Neural cell (in vitro differentiated cells): ENCODE measurements around the gene RDX. TPM values are rescaled to one million over a fixed set of nuclear protein-coding genes. Genes with fewer than 3 reads are reported as not detected.

Experiments
- H2AFZ ChIP-seq: fragments of 200-600, 300-800 bp; sonication (generic), shearing (Covaris generic); 2 replicates; pipeline ENCODE4 v1.6.0; 2014; ENCODE audit warnings: low read depth, mild to moderate bottlenecking, antibody characterized with exemption, low read length, moderate library complexity
- H3F3A ChIP-seq: fragments of 200-600 bp; shearing (Covaris generic); 2 replicates; pipeline ENCODE4 v1.6.1; 2016; ENCODE audit warnings: mild to moderate bottlenecking, moderate library complexity, mixed read lengths, antibody characterized with exemption, low read length; ENCODE audit not compliant: insufficient read depth, poor library complexity, severe bottlenecking
- H3K27ac ChIP-seq: fragments of 200-600, 300-800 bp; sonication (generic), shearing (Covaris generic); 2 replicates; pipeline ENCODE4 v1.5.1; 2014; ENCODE audit warnings: mild to moderate bottlenecking, low read length, moderate library complexity
- H3K27me3 ChIP-seq: fragments of 300-800, 200-600 bp; sonication (generic), shearing (Covaris generic); 2 replicates; pipeline ENCODE4 v1.6.0; 2014; ENCODE audit warnings: mild to moderate bottlenecking, low read depth, low read length, moderate library complexity; ENCODE audit not compliant: insufficient read depth
- H3K36me3 ChIP-seq: fragments of 300-800, 200-600 bp; sonication (generic), shearing (Covaris generic); 2 replicates; pipeline ENCODE4 v1.5.1; 2014; ENCODE audit warnings: mild to moderate bottlenecking, antibody characterized with exemption, low read length, moderate library complexity; ENCODE audit not compliant: insufficient read depth
- H3K4me2 ChIP-seq: fragments of 300-800, 200-600 bp; sonication (generic), shearing (Covaris generic); 2 replicates; pipeline ENCODE4 v1.6.0; 2014; ENCODE audit warnings: mild to moderate bottlenecking, low read length
- H3K4me3 ChIP-seq: fragments of 300-800, 200-600 bp; sonication (generic), shearing (Covaris generic); 2 replicates; pipeline ENCODE4 v1.5.1; 2014; ENCODE audit warnings: mild to moderate bottlenecking, low read length, moderate library complexity
- H3K79me2 ChIP-seq: fragments of 200-600 bp; shearing (Covaris generic); replicated peaks from 2 replicates; pipeline ENCODE4 v1.6.0; 2014; ENCODE audit warnings: mild to moderate bottlenecking, low read length, moderate library complexity; ENCODE audit not compliant: insufficient read depth
- H3K9ac ChIP-seq: fragments of 300-800, 200-600 bp; sonication (generic), shearing (Covaris generic); 2 replicates; pipeline ENCODE4 v1.6.1; 2016; ENCODE audit warnings: mild to moderate bottlenecking, low read length, mixed read lengths
- H3K9me2 ChIP-seq: fragments of 200-600 bp; shearing (Covaris generic); 2 replicates; pipeline ENCODE4 v1.6.1; 2016; ENCODE audit warnings: mild to moderate bottlenecking, low read length, mixed read lengths; ENCODE audit not compliant: insufficient read depth
- H3K9me3 ChIP-seq: fragments of 200-600, 300-800 bp; sonication (generic), shearing (Covaris generic); 2 replicates; pipeline ENCODE4 v1.6.1; 2016; ENCODE audit warnings: mild to moderate bottlenecking, mixed run types, low read length, moderate library complexity, mixed read lengths
- H4K20me1 ChIP-seq: fragments of 200-600 bp; shearing (Covaris generic); 2 replicates; pipeline ENCODE4 v1.6.1; 2016; ENCODE audit warnings: mild to moderate bottlenecking, mixed run types; ENCODE audit not compliant: insufficient read depth
- CTCF ChIP-seq: fragments of 450-650 bp; IDR thresholded peaks from 2 replicates; pipeline ENCODE4 v1.5.1; 2014; ENCODE audit warnings: antibody characterized with exemption, mild to moderate bottlenecking, moderate library complexity; ENCODE audit not compliant: poor library complexity, severe bottlenecking
- EP300 ChIP-seq: fragments of 450-650 bp; conservative IDR thresholded peaks from 2 replicates; pipeline ENCODE4 v1.6.1; 2014; ENCODE audit warnings: antibody characterized with exemption, mild to moderate bottlenecking, moderate library complexity; ENCODE audit not compliant: poor library complexity, severe bottlenecking
- MXI1 ChIP-seq: fragments of 450-650 bp; conservative IDR thresholded peaks from 2 replicates; pipeline ENCODE4 v1.6.1; 2014; ENCODE audit warnings: antibody characterized with exemption, mild to moderate bottlenecking; ENCODE audit not compliant: poor library complexity, severe bottlenecking
- SMC3 ChIP-seq: fragments of 450-650 bp; conservative IDR thresholded peaks from 2 replicates; pipeline ENCODE4 v1.6.1; 2014; ENCODE audit warnings: antibody characterized with exemption, mild to moderate bottlenecking, moderate library complexity; ENCODE audit not compliant: poor library complexity
- TAF1 ChIP-seq: IDR thresholded peaks from 2 replicates; pipeline ENCODE4 v1.6.1; 2012; ENCODE audit warnings: low read depth
- polyA plus RNA-seq: library from polyadenylated mRNA; depleted of rRNA; stranded (reverse); fragments of >200 nt; gene quantifications from 2 replicates; pipeline ENCODE4 v1.2.3, GENCODE V29; 2014
- TF ChIP-seq, protein P1 (sequence below): IDR thresholded peaks from 2 replicates; pipeline ENCODE4 v1.6.1; 2012; ENCODE audit warnings: borderline replicate concordance

RDX gene
- polyA plus RNA-seq, 1 donor from 2014 or later = 39.0 TPM

GRCh38 chr11:110305169-110306018, 9.0 kb upstream of the RDX start:
- H2AFZ ChIP-seq = no peak overlapping the region
- no peaks in the 10 kb centered on the region for H3F3A ChIP-seq
- no peaks in the 10 kb centered on the region for H4K20me1 ChIP-seq
- no peaks in the 10 kb centered on the region for H3K9me3 ChIP-seq
- no peak for TF ChIP-seq MXI1
- TF ChIP-seq EP300 = no peak
- no peak for TF ChIP-seq SMC3
- TF ChIP-seq CTCF = no peak
- TF ChIP-seq, protein P1, sequence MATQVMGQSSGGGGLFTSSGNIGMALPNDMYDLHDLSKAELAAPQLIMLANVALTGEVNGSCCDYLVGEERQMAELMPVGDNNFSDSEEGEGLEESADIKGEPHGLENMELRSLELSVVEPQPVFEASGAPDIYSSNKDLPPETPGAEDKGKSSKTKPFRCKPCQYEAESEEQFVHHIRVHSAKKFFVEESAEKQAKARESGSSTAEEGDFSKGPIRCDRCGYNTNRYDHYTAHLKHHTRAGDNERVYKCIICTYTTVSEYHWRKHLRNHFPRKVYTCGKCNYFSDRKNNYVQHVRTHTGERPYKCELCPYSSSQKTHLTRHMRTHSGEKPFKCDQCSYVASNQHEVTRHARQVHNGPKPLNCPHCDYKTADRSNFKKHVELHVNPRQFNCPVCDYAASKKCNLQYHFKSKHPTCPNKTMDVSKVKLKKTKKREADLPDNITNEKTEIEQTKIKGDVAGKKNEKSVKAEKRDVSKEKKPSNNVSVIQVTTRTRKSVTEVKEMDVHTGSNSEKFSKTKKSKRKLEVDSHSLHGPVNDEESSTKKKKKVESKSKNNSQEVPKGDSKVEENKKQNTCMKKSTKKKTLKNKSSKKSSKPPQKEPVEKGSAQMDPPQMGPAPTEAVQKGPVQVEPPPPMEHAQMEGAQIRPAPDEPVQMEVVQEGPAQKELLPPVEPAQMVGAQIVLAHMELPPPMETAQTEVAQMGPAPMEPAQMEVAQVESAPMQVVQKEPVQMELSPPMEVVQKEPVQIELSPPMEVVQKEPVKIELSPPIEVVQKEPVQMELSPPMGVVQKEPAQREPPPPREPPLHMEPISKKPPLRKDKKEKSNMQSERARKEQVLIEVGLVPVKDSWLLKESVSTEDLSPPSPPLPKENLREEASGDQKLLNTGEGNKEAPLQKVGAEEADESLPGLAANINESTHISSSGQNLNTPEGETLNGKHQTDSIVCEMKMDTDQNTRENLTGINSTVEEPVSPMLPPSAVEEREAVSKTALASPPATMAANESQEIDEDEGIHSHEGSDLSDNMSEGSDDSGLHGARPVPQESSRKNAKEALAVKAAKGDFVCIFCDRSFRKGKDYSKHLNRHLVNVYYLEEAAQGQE = no peak
- H3K79me2 ChIP-seq = no peaks in the 10 kb centered on the region
- H3K9ac ChIP-seq = no peak overlapping the region
- no peak overlapping the region for H3K4me2 ChIP-seq
- no peak overlapping the region for H3K27ac ChIP-seq
- H3K27me3 ChIP-seq = no peaks in the 10 kb centered on the region
- no peaks in the 10 kb centered on the region for H3K9me2 ChIP-seq
- H3K36me3 ChIP-seq = no peaks in the 10 kb centered on the region
- H3K4me3 ChIP-seq = no peak overlapping the region

DNA sequence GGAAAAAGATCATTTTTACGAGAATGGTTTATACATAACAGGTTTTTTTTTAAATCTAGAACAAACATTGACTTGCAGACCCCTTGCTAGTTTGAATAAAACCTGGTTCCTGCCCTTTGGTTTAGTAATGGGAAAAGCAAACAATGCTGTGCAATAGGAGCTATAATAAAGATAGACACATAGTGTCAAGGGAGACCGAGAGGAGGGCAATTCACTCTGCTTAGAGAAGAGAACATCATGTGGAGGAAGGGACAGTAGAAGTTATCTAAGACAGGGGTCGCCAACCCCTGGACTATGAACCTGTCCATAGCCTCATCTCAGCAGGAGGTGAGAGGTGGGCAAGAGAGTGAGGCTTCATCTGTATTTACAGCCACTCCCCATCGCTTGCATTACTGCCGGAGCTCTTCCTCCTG, 7.0 kb upstream of the RDX start:
- Histone ChIP-seq H3K27ac (no peak overlapping the region), H3K9ac (no peak overlapping the region), H2AFZ (no peak overlapping the region), H3K79me2 (no peaks in the 10 kb centered on the region), H3K9me3 (no peaks in the 10 kb centered on the region), H3K36me3 (no peaks in the 10 kb centered on the region), H3K27me3 (no peaks in the 10 kb centered on the region), H4K20me1 (no peaks in the 10 kb centered on the region), H3K9me2 (no peaks in the 10 kb centered on the region), H3K4me2 (no peak overlapping the region), H3F3A (no peaks in the 10 kb centered on the region), H3K4me3 (no peak overlapping the region)
- TF ChIP-seq MXI1 (no peak), TAF1 (no peak), CTCF (no peak)
